Measurements from ENCODE around the gene E2F6.

E2F6 gene

GRCh38 chr2:11492244-11492643, 26.3 kb upstream of the E2F6 start:
- DNase-seq = no peak

- no peak for DNase-seq
These were observed 25.5 kb upstream of the E2F6 start for GRCh38 chr2:11491348-11491933.

- DNase-seq = no peak
These were observed 24.2 kb upstream of the E2F6 start for GRCh38 chr2:11490194-11490593.

GRCh38 chr2:11488809-11489208, 22.8 kb upstream of the E2F6 start:
- no peak for DNase-seq

GRCh38 chr2:11483806-11484617, 18.1 kb upstream of the E2F6 start:
- DNase-seq = no peak

GRCh38 chr2:11482473-11483035, 16.6 kb upstream of the E2F6 start:
- no peak for DNase-seq

- DNase-seq = no peak
These were observed 16.0 kb upstream of the E2F6 start for GRCh38 chr2:11481789-11482472.

GRCh38 chr2:11481426-11481788, 15.4 kb upstream of the E2F6 start:
- no peak for DNase-seq

GRCh38 chr2:11480859-11481258, 14.9 kb upstream of the E2F6 start:
- DNase-seq = no peak

- no peak for DNase-seq
These were observed 14.4 kb upstream of the E2F6 start for GRCh38 chr2:11480406-11480805.

- DNase-seq = no peak
These were observed 13.1 kb upstream of the E2F6 start for GRCh38 chr2:11478899-11479605.

GRCh38 chr2:11477994-11478393, 12.0 kb upstream of the E2F6 start:
- no peak for DNase-seq

- DNase-seq = no peak
These were observed 7.9 kb upstream of the E2F6 start for GRCh38 chr2:11473659-11474433.

- DNase-seq = no peak
These were observed 1.8 kb upstream of the E2F6 start for GRCh38 chr2:11467749-11468148.

GRCh38 chr2:11467129-11467649, 1.2 kb upstream of the E2F6 start:
- DNase-seq = no peak

- no peak for DNase-seq
These were observed 557 bp upstream of the E2F6 start for GRCh38 chr2:11466307-11467128.

- no peak for DNase-seq
These were observed 864 bp downstream of the E2F6 start for GRCh38 chr2:11465110-11465484.

GRCh38 chr2:11459816-11460215, 6.1 kb downstream of the E2F6 start:
- no peak for DNase-seq

GRCh38 chr2:11458753-11459152, 7.2 kb downstream of the E2F6 start:
- DNase-seq = no peak

GRCh38 chr2:11457935-11458334, 8.0 kb downstream of the E2F6 start:
- no peak for DNase-seq

GRCh38 chr2:11456251-11456650, 9.7 kb downstream of the E2F6 start:
- no peak for DNase-seq
